Activated T-cell treated with anti-CD3 and anti-CD28 coated beads, Interleukin-2, amount 50 U/mL, for 24 hours (primary cell): ENCODE measurements around the gene TMEM184A.

Source experiments
- DNase-seq: peaks from one replicate; pipeline ENCODE4 v3.0.0-alpha.2; 2020
- H3K27ac Mint-ChIP-seq: 2 replicates; pipeline ENCODE4 v1.8.0; 2020; ENCODE audit warnings: mild to moderate bottlenecking, mixed read lengths
- H3K27me3 Mint-ChIP-seq: 2 replicates; pipeline ENCODE4 v1.8.0; 2020; ENCODE audit warnings: mixed read lengths
- H3K36me3 Mint-ChIP-seq: 2 replicates; pipeline ENCODE4 v1.8.0; 2020; ENCODE audit warnings: low read depth, mixed read lengths
- H3K4me1 Mint-ChIP-seq: 2 replicates; pipeline ENCODE4 v1.8.0; 2020; ENCODE audit warnings: low read depth, mixed read lengths
- H3K4me3 Mint-ChIP-seq: 2 replicates; pipeline ENCODE4 v1.8.0; 2020; ENCODE audit warnings: mild to moderate bottlenecking, moderate library complexity, mixed read lengths
- H3K9me3 Mint-ChIP-seq: 2 replicates; pipeline ENCODE4 v1.8.0; 2020; ENCODE audit warnings: mixed read lengths

TMEM184A gene

DNA sequence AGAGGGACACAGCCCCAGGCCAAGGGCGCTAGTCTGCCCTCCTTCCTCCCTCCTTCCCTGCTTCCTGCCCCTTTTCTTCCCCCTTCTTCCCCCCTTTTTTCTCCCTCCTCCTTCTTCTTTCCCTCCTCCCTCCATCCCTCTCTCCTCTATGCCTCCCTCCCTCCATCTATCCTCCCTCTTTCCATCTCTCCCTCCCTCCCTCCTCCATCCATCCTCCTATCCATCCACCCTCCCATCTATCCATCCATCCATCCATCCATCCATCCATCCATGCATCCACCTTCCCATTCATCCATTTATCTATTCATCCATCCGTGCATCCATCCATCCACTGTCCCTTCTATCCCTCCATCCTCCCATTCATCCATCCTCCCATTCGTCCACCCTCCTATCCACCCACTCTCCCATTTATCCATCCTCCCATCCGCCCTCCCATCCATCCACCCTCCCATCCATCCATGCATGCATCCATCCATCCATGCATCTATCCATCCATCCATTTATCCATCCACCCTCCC, 38.0 kb upstream of the TMEM184A start:
- Mint-ChIP-seq H3K36me3 (no peaks in the 10 kb centered on the region), H3K27me3 (peaks cover 57% of the 10 kb centered on the region)
- no peak for DNase-seq

DNA sequence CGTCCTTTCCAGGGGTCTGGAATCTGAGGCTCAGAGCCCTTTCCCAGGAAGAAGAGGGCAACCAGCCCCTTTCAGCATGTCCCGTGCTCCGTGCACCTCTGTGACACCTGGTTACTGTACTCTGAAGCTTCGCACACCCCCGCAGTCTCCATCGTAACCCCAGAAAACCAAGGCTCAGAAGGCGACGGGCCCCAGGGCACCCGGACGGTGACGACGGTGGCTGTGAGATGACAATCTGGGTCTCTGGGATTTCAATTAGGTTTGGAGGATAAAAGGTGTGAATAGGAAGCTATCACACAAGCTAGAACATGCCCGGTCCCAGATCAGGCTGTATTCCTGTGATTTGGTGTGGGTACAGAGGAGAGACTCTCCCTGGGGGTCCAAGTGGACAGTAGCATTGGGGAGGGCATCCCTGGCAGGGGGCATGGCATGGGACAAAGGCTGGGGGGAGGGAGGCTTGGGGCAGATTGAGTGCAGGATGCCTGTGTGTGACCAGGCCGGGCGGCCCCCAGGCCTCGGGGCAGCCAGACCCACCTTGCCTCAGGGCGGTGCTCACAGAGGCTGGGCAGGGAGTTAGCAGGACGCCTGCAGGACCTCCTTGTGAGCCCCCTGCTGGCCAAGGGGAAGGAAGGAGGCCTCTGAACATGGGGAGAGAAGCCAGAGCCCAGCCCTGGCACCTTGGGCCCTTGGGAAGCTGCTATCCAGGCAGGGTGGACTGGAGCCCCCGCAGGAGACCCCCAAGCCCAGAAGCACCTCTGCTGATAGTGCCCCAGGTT, 37.3 kb upstream of the TMEM184A start:
- Mint-ChIP-seq H3K27ac (no peak overlapping the region), H3K4me3 (peak overlapping the region; percentile 12), H3K36me3 (no peaks in the 10 kb centered on the region), H3K4me1 (peaks cover 25% of the 10 kb centered on the region), H3K27me3 (peaks cover 57% of the 10 kb centered on the region), H3K9me3 (peaks cover 8% of the 10 kb centered on the region)
- peak; percentile 38 for DNase-seq

More for the DNA sequence above, 38.0 kb upstream of the TMEM184A start:
- H3K4me1 Mint-ChIP-seq: peaks cover 25% of the 10 kb centered on the region
- no peak overlapping the region for H3K27ac Mint-ChIP-seq
- H3K4me3 Mint-ChIP-seq: no peak overlapping the region
- H3K9me3 Mint-ChIP-seq: peaks cover 7% of the 10 kb centered on the region

DNA sequence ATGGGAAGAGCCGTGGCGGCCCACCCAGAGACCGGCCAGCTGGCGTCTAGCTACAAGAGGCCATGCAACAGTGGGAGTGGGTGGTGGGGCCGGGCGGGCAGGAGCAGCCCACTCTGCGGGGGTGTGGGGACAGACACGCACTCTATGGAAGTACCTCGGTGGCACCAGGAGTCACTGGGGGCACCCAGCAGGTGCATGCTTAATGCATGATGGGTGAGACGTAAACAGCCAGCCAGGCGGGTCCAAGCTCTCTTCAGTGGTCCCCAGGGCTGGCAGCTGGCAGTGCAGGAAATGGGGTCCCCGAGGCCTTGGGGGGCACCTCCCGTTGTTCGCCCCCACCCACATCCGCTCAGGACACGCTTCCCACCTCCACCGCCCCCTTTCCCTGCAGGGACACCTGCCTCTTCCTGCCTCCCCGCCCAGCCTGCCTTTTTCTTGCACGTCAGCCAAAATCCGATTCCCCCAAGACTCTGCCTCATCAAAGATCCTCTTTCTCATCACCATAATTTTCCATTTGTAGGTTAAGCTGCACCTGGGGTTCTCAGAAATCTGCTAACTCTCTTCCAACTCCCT, 36.4 kb upstream of the TMEM184A start:
- H3K4me1 Mint-ChIP-seq: peaks cover 25% of the 10 kb centered on the region
- H3K9me3 Mint-ChIP-seq: peaks cover 8% of the 10 kb centered on the region
- peak overlapping the region; percentile 35 for H3K4me3 Mint-ChIP-seq
- no peaks in the 10 kb centered on the region for H3K36me3 Mint-ChIP-seq
- peak; percentile 32 for DNase-seq
- peaks cover 57% of the 10 kb centered on the region for H3K27me3 Mint-ChIP-seq
- H3K27ac Mint-ChIP-seq: no peak overlapping the region

DNA sequence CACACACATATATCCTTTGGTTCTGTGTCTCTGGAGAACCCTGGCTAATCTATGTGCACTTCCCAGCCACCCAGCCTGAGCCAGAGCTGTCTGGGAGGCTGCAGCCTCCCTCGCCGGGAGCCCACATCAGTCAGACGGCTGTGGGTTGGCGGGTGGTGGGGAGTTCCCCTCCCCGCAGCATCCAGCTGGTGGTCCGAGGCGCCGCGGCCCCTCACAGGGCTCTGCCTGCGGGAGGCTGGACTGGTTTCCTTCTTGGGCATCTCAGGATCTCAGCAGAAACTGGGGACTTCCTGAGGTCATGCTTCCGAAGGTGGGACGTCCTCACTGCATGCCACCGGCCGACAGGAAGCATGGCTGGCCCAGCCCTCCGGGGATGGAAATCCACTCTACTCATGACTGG, 35.9 kb upstream of the TMEM184A start:
- Mint-ChIP-seq H3K36me3 (no peaks in the 10 kb centered on the region), H3K27me3 (peaks cover 56% of the 10 kb centered on the region), H3K4me3 (peak overlapping the region; percentile 35), H3K27ac (no peak overlapping the region), H3K9me3 (peaks cover 8% of the 10 kb centered on the region), H3K4me1 (peaks cover 25% of the 10 kb centered on the region)
- peak; percentile 44 for DNase-seq

DNA sequence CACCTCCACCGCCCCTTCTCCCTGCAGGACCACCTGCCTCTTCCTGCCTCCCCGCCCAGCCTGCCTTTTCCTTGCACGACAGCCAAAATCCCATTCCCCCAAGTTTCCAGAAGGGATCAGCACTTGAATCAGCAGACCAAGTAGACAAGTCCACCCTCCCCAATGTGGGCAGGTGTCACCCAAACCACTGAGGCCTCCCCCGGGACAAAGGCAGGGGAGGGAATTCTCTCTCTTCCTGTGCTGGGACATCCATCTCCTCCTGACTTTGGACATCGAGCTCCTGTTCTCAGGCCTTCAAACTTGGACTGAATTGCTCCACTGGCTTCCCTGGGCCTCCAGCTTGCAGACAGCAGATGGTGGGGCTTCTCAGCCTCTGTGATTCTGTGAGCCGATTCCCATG, 35.4 kb upstream of the TMEM184A start:
- peaks cover 52% of the 10 kb centered on the region for H3K27me3 Mint-ChIP-seq
- peaks cover 8% of the 10 kb centered on the region for H3K9me3 Mint-ChIP-seq
- DNase-seq: no peak
- H3K36me3 Mint-ChIP-seq: no peaks in the 10 kb centered on the region
- H3K4me3 Mint-ChIP-seq: no peak overlapping the region
- peaks cover 25% of the 10 kb centered on the region for H3K4me1 Mint-ChIP-seq
- H3K27ac Mint-ChIP-seq: no peak overlapping the region

DNA sequence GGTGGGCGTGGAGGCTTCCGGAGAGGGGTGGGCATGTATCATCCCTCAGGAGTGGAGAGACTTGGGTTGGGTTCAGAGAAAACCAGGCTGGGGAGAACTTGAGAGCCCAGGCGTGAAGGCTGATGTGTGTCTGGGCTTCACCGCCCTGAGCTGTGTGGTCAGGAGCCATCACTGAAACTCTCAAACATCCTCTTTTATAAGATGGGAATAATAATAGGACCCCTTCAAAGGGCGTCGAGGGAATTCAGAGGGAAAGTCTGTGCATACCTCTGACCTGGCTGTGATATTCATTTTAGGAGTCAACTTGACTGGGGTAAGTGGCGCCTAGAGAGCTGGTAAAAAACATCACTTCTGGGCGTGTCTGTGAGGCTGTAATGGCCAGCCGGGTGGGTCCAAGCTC, 34.9 kb upstream of the TMEM184A start:
- H3K27ac Mint-ChIP-seq: no peak overlapping the region
- H3K9me3 Mint-ChIP-seq: peaks cover 8% of the 10 kb centered on the region

DNA sequence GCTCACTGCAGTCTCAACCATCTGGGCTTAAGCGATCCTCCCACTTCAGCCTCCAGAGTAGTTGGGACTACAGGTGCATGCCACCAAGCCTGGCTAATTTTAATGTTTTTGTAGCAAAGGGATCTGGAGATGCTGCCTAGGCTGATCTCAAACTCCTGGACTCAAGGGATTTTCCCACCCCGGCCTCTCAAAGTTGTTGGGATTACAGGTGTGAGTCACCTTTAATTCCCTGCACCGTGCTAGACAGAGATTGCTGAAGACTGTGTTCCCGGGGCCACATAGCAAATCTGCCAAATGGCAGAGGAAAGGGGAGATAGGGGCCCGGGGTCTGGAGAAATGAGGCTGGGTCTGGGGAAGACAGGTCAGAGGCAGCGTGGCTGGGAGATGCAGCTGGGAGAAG, 34.5 kb upstream of the TMEM184A start:
- peaks cover 44% of the 10 kb centered on the region for H3K27me3 Mint-ChIP-seq
- peaks cover 25% of the 10 kb centered on the region for H3K4me1 Mint-ChIP-seq
- H3K4me3 Mint-ChIP-seq: no peak overlapping the region
- H3K27ac Mint-ChIP-seq: no peak overlapping the region
- no peaks in the 10 kb centered on the region for H3K36me3 Mint-ChIP-seq
- DNase-seq: no peak
- H3K9me3 Mint-ChIP-seq: peaks cover 8% of the 10 kb centered on the region

More for the DNA sequence above, 34.9 kb upstream of the TMEM184A start:
- Mint-ChIP-seq H3K36me3 (no peaks in the 10 kb centered on the region), H3K4me1 (peaks cover 25% of the 10 kb centered on the region), H3K4me3 (no peak overlapping the region), H3K27me3 (peaks cover 47% of the 10 kb centered on the region)
- no peak for DNase-seq

DNA sequence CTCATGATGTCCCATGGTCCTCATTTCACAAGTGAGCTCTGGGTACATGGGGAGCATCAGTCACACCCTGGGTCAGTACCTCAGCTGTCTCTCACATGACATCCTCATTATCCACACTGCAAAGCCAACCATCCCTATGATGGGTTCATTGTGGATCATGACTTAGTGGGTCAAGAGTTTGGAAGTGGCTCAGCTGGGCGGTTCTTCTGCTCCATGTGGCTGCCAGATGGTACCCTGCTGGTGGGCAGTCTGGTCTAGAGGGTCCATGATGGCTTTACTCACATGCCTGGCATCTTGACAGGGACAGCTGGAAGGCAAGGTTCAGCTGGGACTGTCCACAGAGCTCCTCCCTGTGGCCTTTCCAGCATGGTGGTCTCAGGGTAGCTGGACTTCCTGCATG, 33.0 kb upstream of the TMEM184A start:
- Mint-ChIP-seq H3K27me3 (peaks cover 41% of the 10 kb centered on the region), H3K9me3 (peaks cover 8% of the 10 kb centered on the region), H3K36me3 (no peaks in the 10 kb centered on the region), H3K4me1 (peaks cover 25% of the 10 kb centered on the region), H3K27ac (no peak overlapping the region), H3K4me3 (no peak overlapping the region)
- no peak for DNase-seq

DNA sequence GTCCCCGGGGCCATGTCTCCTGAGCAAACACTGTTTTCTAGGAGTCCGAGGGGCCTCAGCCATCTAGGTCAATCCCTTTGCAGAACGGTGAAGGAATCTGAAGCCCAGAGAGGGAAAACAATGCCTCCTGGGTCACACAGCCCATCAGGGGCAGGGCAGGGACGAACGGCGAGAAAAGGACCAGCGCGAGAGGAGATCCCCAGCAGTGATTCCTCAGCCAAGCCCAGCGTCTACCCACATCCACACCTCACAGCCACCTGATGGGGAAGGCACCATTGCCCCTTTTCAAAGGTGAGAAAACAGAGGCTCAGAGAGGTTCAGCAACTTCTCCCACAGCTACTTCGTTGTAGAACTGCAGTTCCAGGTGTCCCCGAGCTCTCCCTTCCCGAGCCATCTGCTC, 31.7 kb upstream of the TMEM184A start:
- peaks cover 33% of the 10 kb centered on the region for H3K27me3 Mint-ChIP-seq
- H3K9me3 Mint-ChIP-seq: peaks cover 8% of the 10 kb centered on the region
- DNase-seq: no peak
- peaks cover 20% of the 10 kb centered on the region for H3K4me1 Mint-ChIP-seq
- no peak overlapping the region for H3K4me3 Mint-ChIP-seq
- H3K27ac Mint-ChIP-seq: no peak overlapping the region
- no peaks in the 10 kb centered on the region for H3K36me3 Mint-ChIP-seq

DNA sequence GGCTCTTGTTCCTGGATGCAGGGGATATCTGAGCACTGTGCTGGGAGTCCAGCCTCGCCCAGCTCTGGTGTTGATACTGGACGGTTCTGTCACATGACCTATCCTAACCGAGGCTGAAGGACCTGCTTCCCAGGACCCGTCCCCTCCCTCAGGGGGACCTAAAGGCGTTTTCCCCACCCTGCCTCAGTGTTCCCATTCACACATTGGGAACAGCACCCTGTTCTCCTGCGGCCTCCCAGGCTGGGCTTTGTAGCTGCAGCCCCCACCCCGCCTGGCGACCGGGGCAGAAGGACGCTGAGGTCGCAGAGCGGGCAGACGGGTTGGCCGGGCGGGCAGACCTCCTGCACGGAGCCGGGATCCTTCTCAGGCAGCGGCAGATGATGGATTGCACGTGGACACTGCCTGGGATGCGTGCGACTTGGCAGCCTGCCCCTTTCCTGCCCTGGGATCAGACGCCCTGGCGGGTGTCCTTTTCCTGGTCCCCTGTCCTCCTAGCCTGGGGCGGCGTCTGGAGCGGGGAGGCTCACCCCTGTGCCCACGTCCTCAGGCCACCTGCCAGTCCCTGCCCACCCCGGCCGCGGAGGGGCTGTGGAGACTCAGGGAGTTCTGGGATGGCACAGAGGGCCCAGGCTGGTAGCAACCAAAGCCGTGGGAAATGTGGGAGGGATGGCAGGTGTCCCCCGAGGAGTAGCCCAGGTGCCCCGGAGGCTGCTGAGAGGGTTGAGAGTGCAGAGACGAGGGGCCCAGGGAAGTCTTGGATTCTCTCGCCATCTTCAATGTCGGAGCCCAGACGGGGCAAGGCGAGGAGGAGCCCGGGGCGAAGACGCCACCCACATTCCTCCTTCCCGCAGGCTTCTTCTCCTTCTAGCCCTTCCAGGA, 31.1 kb upstream of the TMEM184A start:
- DNase-seq: no peak
- Mint-ChIP-seq H3K36me3 (no peaks in the 10 kb centered on the region), H3K27ac (no peak overlapping the region), H3K27me3 (peaks cover 26% of the 10 kb centered on the region), H3K9me3 (peaks cover 8% of the 10 kb centered on the region), H3K4me1 (peaks cover 13% of the 10 kb centered on the region), H3K4me3 (no peak overlapping the region)

DNA sequence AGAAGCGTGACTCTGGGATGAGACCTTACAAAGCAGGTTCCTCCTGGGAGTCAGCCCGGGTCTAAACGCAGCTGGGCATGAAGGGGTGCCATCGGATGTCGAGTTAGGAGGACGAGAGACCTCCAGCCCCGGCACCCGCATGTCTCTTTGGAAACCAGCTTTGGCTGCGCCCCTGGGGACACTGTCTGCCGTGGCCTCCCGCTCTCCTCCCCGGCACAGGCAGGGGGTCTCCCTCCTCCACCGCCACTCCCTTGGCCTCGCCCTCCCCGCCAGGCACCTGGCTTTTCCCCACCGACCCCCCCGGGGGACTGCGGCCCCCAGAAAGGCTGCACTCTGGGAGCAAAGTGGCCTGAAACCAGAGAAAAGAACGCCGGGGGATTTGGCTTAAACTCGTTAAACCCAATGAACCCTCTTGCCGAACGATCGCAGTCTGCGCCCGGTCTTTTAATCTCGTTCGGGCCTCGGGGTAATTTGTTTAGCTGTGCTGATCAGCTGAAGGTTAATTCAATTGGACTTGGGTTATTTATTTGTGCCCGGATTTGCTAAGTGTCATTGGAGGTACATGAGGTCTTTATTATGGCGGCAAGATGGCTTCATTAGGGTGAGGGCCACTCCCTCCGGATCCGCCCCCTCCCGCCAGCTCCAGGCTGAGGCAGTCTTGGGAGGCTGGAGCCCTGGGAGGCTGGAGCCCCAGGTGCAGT, 30.3 kb upstream of the TMEM184A start:
- no peak overlapping the region for H3K4me3 Mint-ChIP-seq
- H3K9me3 Mint-ChIP-seq: peaks cover 8% of the 10 kb centered on the region
- H3K27me3 Mint-ChIP-seq: peaks cover 19% of the 10 kb centered on the region
- H3K27ac Mint-ChIP-seq: no peak overlapping the region
- no peaks in the 10 kb centered on the region for H3K36me3 Mint-ChIP-seq
- H3K4me1 Mint-ChIP-seq: peaks cover 5% of the 10 kb centered on the region
- DNase-seq: no peak

DNA sequence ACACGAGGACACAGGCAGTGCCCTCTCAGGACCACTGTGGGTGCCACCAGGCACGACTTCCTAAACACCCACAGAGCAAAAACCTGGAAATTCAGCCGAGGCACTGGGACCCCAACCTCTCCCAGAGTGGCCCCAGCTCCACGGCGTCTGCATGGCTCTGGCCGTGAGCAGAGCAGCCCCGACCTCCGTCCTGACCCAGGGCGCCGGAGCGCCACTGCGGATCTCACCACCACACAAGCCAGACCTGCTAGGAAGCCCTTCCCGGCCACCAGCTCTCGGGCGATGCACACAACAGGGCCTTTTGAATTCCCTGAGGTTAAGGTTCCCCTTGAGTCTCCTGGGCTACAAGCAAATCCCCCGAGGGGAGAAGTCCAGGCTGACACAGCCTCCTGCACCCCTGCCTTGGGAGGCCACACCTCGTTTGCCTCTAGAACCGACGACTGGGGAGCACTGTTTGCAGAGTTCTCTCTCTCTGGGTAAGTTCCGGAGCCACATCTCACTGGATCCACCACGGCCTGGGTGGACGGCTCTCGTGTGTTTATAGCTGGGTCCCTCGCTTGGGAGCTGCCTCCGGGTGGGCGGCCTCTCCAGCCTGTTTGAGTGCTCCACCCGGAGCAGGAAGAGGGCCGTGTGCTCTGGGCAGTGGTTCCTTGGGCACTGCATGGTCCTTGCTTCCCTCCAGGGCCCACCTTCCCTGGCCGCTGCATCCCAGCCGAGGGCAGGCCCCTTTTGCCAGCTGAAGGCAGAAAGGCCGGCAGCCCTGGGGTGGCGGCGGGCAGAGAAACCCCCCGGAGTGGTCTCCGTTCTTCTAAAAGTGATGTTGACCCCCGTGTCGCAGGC, 29.4 kb upstream of the TMEM184A start:
- H3K36me3 Mint-ChIP-seq: no peaks in the 10 kb centered on the region
- no peaks in the 10 kb centered on the region for H3K4me1 Mint-ChIP-seq
- H3K9me3 Mint-ChIP-seq: peaks cover 8% of the 10 kb centered on the region
- H3K4me3 Mint-ChIP-seq: no peak overlapping the region
- H3K27me3 Mint-ChIP-seq: peaks cover 10% of the 10 kb centered on the region
- H3K27ac Mint-ChIP-seq: no peak overlapping the region
- DNase-seq: no peak

DNA sequence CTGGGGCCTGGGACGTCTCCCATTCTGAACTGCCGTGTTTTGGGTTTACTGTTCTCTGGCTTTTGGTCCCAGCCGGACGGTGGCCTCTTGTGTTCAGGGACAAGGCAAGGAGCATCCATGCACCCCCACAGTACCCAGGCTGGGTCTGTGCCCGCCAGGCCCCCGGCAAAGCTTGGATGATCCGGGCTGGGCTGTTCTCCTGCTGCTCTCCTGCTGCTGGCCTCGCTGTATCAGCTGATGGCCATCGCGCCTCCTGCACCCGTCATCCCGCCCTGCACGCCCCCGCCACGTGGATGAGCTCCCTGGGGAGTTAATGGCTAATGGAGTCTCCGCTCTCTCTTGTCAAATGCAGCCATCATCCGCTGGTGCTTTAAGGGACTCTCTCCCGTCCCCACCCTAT, 28.7 kb upstream of the TMEM184A start:
- H3K27ac Mint-ChIP-seq: no peak overlapping the region
- peaks cover 6% of the 10 kb centered on the region for H3K27me3 Mint-ChIP-seq
- peaks cover 8% of the 10 kb centered on the region for H3K9me3 Mint-ChIP-seq
- DNase-seq: no peak
- no peaks in the 10 kb centered on the region for H3K36me3 Mint-ChIP-seq
- H3K4me3 Mint-ChIP-seq: no peak overlapping the region
- peaks cover 3% of the 10 kb centered on the region for H3K4me1 Mint-ChIP-seq
